Uterus (tissue), 4 donors: ENCODE measurements around the gene GLIS1. TPM values are rescaled to one million over a fixed set of nuclear protein-coding genes. Genes with fewer than 3 reads are reported as not detected.

Experiments used
- DNase-seq, 2 donors: peaks; one replicate each; pipeline ENCODE4 v3.0.0-alpha.2; 2019 to 2020
- H3K27ac ChIP-seq, 2 donors: fragments of 200-600 bp; sonication (generic); 1 replicate in 1 of 2; 2 replicates in 1 of 2; pipeline ENCODE4 v1.5.1; 2016 to 2018
- H3K27me3 ChIP-seq, 2 donors: fragments of 200-600 bp; sonication (generic); one replicate each; pipeline ENCODE4 v1.5.1; 2018 to 2019; ENCODE audit warnings: control low read depth in 1 of 2
- H3K36me3 ChIP-seq, 2 donors: fragments of 200-600 bp; sonication (generic); one replicate each; pipeline ENCODE4 v1.5.1; 2019; ENCODE audit warnings: control low read depth in 1 of 2
- H3K4me1 ChIP-seq, 2 donors: fragments of 200-600 bp; sonication (generic); one replicate each; pipeline ENCODE4 v1.5.1; 2018 to 2019; ENCODE audit warnings: control low read depth in 1 of 2
- H3K4me3 ChIP-seq, 2 donors: fragments of 200-600 bp; sonication (generic); 1 replicate in 1 of 2; 2 replicates in 1 of 2; pipeline ENCODE4 v1.5.1; 2018 to 2019; ENCODE audit warnings: mild to moderate bottlenecking in 1 of 2
- H3K9me3 ChIP-seq, 2 donors: fragments of 200-600 bp; sonication (generic); one replicate each; pipeline ENCODE4 v1.5.1; 2019; ENCODE audit warnings: control low read depth in 1 of 2
- POLR2A ChIP-seq, 2 donors: fragments of 450-650 bp; IDR thresholded peaks; one replicate each; pipeline ENCODE4 v1.6.1; 2016; ENCODE audit warnings: antibody characterized with exemption in 2 of 2, mild to moderate bottlenecking in 1 of 2, moderate library complexity in 1 of 2
- intact Hi-C: fragments of 100-400 bp; cut with DNase I; formaldehyde crosslinking; loops from one replicate; pipeline ENCODE4 v1.15.1; 2023; ENCODE audit warnings: low total_unique reads
- total RNA-seq, 4 donors: library from RNA; depleted of rRNA in 3 of 4; stranded (reverse); fragments of >200 nt in 3 of 4; gene quantifications; one replicate each; pipeline versions ENCODE4 v1.1.0 to v1.2.4, GENCODE V29; 2014 to 2023
- TF ChIP-seq, protein P1 (sequence below), 4 experiments: fragments of 200-600 bp in 2 of 4; fragments of 450-650 bp in 2 of 4; sonication (generic) in 2 of 4; IDR thresholded peaks; one replicate each; pipeline ENCODE4 v1.5.1; 2016 to 2019; ENCODE audit warnings: antibody characterized with exemption in 4 of 4, mild to moderate bottlenecking in 2 of 4, moderate library complexity in 1 of 4
- donor health status: DM: yes; HTN: yes; CAD: no.

The GLIS1 gene
- total RNA-seq, 4 donors from 2014 or later, result 0.21 to 1.0 TPM; not detected in 2

GRCh38 chr1:53731779-53732305 lies 7.1 kb downstream of the GLIS1 start:
- no peaks in the 10 kb centered on the region for H3K9me3 ChIP-seq
- no peaks in the 10 kb centered on the region for H3K27me3 ChIP-seq
- no peak for DNase-seq
- H3K4me1 ChIP-seq, result no peaks in the 10 kb centered on the region
- no peaks in the 10 kb centered on the region for H3K36me3 ChIP-seq
- no peak for TF ChIP-seq POLR2A (IDR thresholded peaks at IDR 0.05)
- TF ChIP-seq, protein P1, sequence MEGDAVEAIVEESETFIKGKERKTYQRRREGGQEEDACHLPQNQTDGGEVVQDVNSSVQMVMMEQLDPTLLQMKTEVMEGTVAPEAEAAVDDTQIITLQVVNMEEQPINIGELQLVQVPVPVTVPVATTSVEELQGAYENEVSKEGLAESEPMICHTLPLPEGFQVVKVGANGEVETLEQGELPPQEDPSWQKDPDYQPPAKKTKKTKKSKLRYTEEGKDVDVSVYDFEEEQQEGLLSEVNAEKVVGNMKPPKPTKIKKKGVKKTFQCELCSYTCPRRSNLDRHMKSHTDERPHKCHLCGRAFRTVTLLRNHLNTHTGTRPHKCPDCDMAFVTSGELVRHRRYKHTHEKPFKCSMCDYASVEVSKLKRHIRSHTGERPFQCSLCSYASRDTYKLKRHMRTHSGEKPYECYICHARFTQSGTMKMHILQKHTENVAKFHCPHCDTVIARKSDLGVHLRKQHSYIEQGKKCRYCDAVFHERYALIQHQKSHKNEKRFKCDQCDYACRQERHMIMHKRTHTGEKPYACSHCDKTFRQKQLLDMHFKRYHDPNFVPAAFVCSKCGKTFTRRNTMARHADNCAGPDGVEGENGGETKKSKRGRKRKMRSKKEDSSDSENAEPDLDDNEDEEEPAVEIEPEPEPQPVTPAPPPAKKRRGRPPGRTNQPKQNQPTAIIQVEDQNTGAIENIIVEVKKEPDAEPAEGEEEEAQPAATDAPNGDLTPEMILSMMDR (IDR thresholded peaks at IDR 0.05), result no peak
- no peak overlapping the region for H3K27ac ChIP-seq
- H3K4me3 ChIP-seq, result no peak overlapping the region
- intact Hi-C loops, result no loop called here

DNA sequence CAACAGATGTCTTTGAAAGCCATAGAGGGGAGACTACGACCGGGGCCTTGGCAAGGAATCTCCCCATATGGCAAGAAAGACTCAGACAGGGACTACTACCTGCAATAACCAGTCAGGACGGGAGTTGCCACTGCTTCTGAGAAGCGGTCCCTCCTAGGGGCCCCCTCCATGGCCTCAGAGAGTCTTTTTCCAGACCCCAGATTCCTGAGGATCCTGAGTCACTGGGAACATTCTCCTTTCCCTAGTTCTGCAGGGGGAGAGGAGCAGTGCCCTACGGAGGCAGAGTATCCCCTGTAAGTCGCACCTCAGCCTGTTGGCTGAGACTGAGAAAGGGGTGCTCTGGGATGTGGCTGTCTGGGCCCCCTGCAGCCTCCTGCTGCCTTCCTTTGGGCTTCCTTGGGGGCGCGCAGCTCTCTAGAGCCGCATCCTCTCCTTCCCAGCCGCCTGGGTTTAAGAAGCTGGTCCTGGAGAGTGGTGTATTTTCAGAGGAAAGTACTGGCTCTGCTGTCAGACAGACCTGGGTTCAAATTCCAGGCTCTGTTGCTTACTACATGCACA lies 7.8 kb downstream of the GLIS1 start:
- Histone ChIP-seq H3K27me3 (no peaks in the 10 kb centered on the region), H3K36me3 (no peaks in the 10 kb centered on the region), H3K4me3 (no peak overlapping the region), H3K4me1 (no peaks in the 10 kb centered on the region), H3K27ac (no peak overlapping the region), H3K9me3 (no peaks in the 10 kb centered on the region)
- intact Hi-C loops, result no loop called here
- DNase-seq, result no peak
- TF ChIP-seq, protein P1 (IDR thresholded peaks at IDR 0.05), result no peak
- no peak for TF ChIP-seq POLR2A (IDR thresholded peaks at IDR 0.05)

- no peak for TF ChIP-seq POLR2A (IDR thresholded peaks at IDR 0.05)
- TF ChIP-seq, protein P1 (IDR thresholded peaks at IDR 0.05), result no peak
- H3K9me3 ChIP-seq, result no peaks in the 10 kb centered on the region
- intact Hi-C loops, result no loop called here
- no peak overlapping the region for H3K4me3 ChIP-seq
- H3K27me3 ChIP-seq, result no peaks in the 10 kb centered on the region
- H3K4me1 ChIP-seq, result no peaks in the 10 kb centered on the region
- DNase-seq, result no peak
- H3K27ac ChIP-seq, result no peak overlapping the region
- H3K36me3 ChIP-seq, result no peaks in the 10 kb centered on the region
Measured at GRCh38 chr1:53730224-53730865, 8.6 kb downstream of the GLIS1 start.

GRCh38 chr1:53729456-53730223 lies 9.3 kb downstream of the GLIS1 start:
- intact Hi-C loops, result no loop called here
- no peaks in the 10 kb centered on the region for H3K4me1 ChIP-seq
- no peak for DNase-seq
- H3K4me3 ChIP-seq, result no peak overlapping the region
- TF ChIP-seq, protein P1 (IDR thresholded peaks at IDR 0.05), result no peak
- TF ChIP-seq POLR2A (IDR thresholded peaks at IDR 0.05), result no peak
- no peaks in the 10 kb centered on the region for H3K36me3 ChIP-seq
- no peaks in the 10 kb centered on the region for H3K27me3 ChIP-seq
- H3K27ac ChIP-seq, result no peak overlapping the region
- no peaks in the 10 kb centered on the region for H3K9me3 ChIP-seq
